AML-193 (cell line): Measurements from ENCODE around the gene PRR11.
"Not testable (repeated sequence)": the region's sequence is repeated elsewhere in the genome, so short reads cannot be mapped to it uniquely, and the experiment has no call there.

Experiments used
- DNase-seq, 2 experiments: peaks; one replicate each; lab custom pipeline; 2025; lab: John Stamatoyannopoulos, UW

Gene PRR11

GRCh38 chr17:59155439-59156177, at the start of gene PRR11:
TSS of gene PRR11 (plus strand) at chr17:59155746. CDS start at chr17:59169753, 14,007 bp downstream.
- DNase-seq: peak; percentile 100

- peak; percentile 39 to 58 for DNase-seq
Measured at GRCh38 chr17:59105852-59106462, 49.6 kb upstream of the PRR11 start.

- DNase-seq: peak; percentile 99
Measured at GRCh38 chr17:59106463-59107305, 48.9 kb upstream of the PRR11 start, which contains the start of gene TRIM37. TSS of gene TRIM37 (minus strand) at chr17:59106880. CDS start at chr17:59106461, 419 bp downstream.

- peak; percentile 13 to 46 for DNase-seq
Measured at GRCh38 chr17:59107306-59107670, 48.3 kb upstream of the PRR11 start.

GRCh38 chr17:59108400-59109102, 47.0 kb upstream of the PRR11 start:
- no peak for DNase-seq

- DNase-seq: no peak
Measured at GRCh38 chr17:59110973-59111372, 44.6 kb upstream of the PRR11 start.

GRCh38 chr17:59111539-59111938, 44.0 kb upstream of the PRR11 start:
- DNase-seq: no peak

- DNase-seq: no peak
Measured at GRCh38 chr17:59115474-59115873, 40.1 kb upstream of the PRR11 start.

- no peak for DNase-seq
Measured at GRCh38 chr17:59121901-59122480, 33.6 kb upstream of the PRR11 start.

- DNase-seq: no peak
Measured at GRCh38 chr17:59124665-59125064, 30.9 kb upstream of the PRR11 start.

GRCh38 chr17:59126809-59127417, 28.6 kb upstream of the PRR11 start:
- DNase-seq: no peak

GRCh38 chr17:59129814-59130213, 25.7 kb upstream of the PRR11 start:
- no peak for DNase-seq

- DNase-seq: no peak
Measured at GRCh38 chr17:59131131-59131530, 24.4 kb upstream of the PRR11 start.

GRCh38 chr17:59138339-59138738, 17.2 kb upstream of the PRR11 start:
- not testable (repeated sequence) for DNase-seq

GRCh38 chr17:59139939-59140338, 15.6 kb upstream of the PRR11 start:
- DNase-seq: no peak

- no peak for DNase-seq
Measured at GRCh38 chr17:59141860-59142259, 13.7 kb upstream of the PRR11 start.

GRCh38 chr17:59145571-59146096, 9.9 kb upstream of the PRR11 start:
- no peak for DNase-seq

- no peak for DNase-seq
Measured at GRCh38 chr17:59149051-59149450, 6.5 kb upstream of the PRR11 start.

- no peak for DNase-seq
Measured at GRCh38 chr17:59149841-59150511, 5.6 kb upstream of the PRR11 start.

- DNase-seq: no peak
Measured at GRCh38 chr17:59151006-59151405, 4.5 kb upstream of the PRR11 start.
